Cardiac septum (tissue), 1 donor: Measurements from ENCODE around the gene RASGEF1C. TPM values are rescaled to one million over a fixed set of nuclear protein-coding genes. Genes with fewer than 3 reads are reported as not detected.

Source experiments
- DNase-seq: peaks from one replicate; pipeline ENCODE4 v3.0.0-alpha.2; 2020; ENCODE audit warnings: low spot score
- intact Hi-C: fragments of 100-400 bp; cut with DNase I; formaldehyde crosslinking; loops from one replicate; pipeline ENCODE4 v1.14.0; 2022
- total RNA-seq: library from RNA; stranded (reverse); fragmentation: NEBNext Ultra II Directional; extraction: Animal tissue kit (Norgen Biotek cat#: 25700); gene quantifications from one replicate; pipeline ENCODE4 v1.2.1, GENCODE V29; 2021
- donor health status: DM: no; HTN: no; CAD: no.

RASGEF1C gene
- total RNA-seq, 1 donor from 2014 or later = 0.40 TPM

DNA sequence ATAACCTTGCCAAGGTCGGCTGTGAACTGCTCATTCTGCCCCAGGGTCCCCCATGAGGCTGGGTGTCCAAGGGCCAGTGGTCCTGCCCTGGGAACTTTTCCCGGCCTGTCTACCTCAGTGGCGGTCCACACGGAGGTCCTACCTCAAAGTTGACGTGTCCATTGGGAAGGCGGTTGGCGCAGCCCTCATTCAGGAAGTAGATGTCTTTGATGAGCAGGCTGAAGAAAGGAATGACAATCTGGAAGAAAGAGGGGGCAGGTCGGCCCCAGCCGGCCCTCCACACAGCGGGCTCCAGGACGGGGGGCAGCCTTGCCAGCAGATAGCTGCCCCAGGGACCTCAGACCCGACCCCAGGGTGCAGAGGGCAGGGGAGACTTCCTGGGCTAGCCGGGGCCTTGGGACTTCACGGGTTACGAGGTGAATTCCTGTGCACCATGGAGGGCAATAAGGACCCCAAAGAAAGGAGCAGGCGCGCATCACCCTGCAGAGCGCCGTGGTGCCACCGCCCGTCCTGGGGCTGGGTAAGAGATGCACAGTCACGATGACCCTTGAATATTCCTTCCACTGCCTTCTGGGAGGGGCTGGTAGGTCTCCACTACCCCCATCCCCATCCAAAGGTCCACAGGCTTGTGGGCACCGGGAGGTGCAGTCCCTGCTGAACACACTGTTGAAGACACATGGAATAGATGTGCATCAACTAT, 94.6 kb downstream of the RASGEF1C start:
- peak; percentile 57 for DNase-seq

DNA sequence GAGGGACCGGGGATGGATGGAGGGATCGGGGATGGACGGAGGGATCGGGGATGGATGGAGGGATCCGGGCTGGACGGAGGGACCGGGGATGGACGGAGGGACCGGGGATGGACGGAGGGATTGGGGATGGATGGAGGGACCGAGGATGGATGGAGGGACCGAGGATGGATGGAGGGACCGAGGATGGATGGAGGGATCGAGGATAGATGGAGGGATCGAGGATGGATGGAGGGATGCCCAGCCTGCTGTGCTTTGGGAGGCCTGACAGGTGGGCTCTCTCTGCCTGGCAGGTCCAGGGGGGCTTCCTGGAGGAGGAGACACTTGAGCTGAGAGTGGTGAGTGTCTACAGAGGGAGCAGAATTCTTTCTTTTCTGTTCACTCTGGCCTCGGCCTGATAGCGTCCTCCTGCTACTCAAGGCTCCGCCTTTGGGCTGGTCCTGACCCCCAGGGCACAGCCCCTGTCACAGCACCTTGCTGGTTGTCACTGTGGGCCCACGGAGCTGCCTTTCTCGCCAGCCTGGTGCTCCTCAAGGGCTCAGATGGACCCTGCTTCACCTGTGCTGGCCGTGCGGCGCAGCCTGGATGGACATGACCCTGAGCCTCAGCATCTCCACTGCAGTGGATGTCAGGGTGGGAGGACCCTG, 95.2 kb downstream of the RASGEF1C start:
- DNase-seq = peak; percentile 35
- intact Hi-C loops = no loop called here

More for the DNA sequence above, 94.6 kb downstream of the RASGEF1C start:
- intact Hi-C loops = no loop called here

DNA sequence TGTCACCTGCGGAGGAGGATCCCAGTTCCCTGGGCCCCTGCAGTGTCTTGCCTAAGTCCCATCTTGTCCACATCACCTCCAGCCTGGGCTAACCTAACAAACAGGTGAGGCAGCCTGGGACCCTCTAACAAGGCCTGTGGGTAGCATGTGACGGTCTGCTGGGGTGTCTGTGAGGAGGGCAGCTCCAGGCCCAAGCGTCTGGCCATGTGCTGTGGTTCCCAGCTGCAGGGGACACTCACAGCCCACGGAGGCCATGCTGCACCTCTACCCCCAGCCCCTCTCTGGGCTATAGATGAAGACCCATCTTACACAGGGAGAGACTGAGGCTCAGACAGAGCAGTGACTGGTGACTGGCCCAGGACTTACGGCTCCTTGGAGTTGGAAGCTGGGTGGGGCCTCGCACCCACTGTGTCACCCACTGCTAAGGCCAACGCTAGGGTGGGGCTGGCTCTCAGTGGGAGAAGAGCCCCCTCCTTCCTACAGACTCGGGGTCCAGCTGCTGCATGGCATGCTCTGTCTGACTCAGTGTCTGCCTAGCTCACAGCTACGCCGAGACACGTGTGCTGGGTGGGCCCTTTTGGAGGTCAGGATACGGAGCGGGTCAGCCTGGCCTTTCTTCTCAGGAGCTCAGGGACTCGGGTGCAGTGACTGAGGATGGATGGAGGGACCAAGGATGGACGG, 96.7 kb downstream of the RASGEF1C start:
- DNase-seq = peak; percentile 51
- intact Hi-C loops = no loop called here

GRCh38 chr5:180111273-180112002, 97.6 kb downstream of the RASGEF1C start:
- DNase-seq = peak; percentile 19
- intact Hi-C loops = no loop called here

DNA sequence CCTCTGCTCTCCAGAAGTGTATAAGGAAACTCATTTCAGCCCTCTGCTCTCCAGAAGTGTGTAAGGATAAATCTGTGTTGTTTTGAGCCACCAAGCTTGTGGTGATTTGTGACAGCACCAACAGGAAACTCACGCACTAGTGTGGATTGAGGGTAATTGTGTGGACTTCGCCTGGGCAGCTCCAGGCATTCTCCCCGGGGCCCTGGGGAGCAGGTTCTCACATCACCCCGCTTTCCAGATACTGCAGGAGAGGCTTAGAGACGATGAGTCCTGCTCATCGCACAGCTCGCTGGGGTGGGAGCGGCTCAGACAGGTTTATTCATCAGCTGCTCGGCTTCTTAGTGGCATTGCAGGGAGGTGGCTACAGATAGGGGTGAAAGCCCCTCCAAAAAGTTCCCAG, 99.1 kb downstream of the RASGEF1C start:
- intact Hi-C loops = no loop called here
- DNase-seq = peak; percentile 12

DNA sequence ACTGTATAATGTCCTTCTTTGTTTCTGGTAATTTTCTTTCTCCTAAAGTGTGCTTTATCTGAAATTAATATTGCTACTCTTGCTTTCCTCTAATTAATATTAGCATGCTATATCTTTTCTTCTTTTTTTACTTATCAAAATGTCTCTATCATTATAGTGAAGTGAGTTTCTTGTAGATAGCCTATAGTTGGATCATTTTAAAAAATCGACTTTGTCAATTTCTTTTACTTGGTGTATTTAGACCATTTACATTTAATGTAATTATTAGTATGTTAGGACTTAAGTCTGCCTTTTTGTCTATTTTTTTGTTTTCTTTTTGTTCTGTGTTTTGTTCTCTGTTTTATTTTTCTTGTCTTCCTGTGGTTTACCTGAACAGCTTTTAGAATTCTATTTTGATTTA, 102.0 kb downstream of the RASGEF1C start:
- intact Hi-C loops = no loop called here
- DNase-seq = no peak

- intact Hi-C loops = no loop called here
- peak; percentile 26 for DNase-seq
Observed at GRCh38 chr5:180105827-180106312, 103.1 kb downstream of the RASGEF1C start.

DNA sequence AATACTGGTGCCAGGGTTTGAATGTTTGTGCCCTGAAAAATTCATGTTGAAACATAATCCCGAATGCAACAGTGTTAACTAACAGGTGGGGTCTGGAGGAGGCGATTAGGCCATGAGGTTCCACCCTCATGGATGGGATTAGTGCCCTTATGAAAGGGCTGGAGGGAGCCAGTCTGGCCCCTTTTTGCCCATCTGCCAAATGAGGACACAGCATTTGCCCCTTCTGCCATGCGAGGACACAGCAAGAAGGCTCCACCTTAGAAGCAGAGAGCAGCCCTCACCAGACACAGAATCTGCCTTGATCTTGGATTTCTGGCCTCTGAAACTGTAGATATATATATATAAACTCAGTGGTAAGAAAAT, 104.9 kb downstream of the RASGEF1C start:
- intact Hi-C loops = no loop called here
- no peak for DNase-seq

DNA sequence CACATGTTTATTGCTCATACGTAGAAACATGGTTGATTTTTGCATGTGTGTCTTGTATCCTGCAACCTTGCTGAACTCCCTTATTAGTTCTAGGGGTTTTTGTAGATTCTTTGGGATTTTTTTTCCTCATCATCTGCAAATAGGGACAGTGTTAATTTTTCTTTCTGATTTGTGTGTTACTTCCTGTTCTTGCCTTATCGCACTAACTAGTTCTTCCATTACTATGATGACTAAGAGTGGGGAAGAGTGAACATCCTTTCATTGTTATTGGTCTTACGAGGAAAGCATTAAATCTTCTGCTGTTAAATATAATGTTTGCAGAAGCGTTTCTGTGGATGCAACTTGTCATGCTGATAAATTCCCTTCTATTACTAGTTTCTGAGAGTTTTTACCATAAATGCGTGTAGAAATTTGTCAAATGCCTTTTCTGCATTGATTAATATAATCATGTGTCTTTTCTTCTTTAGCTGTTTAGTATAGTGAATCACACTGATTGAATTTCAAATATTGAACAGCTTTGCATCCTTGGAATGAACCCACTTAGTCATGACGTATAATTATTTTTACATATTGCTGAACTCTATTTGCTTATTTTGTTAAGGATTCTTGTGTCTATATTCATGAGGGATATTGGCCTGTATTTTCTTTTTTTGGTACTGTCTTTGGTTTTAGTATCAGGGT, 105.4 kb downstream of the RASGEF1C start:
- intact Hi-C loops = no loop called here
- DNase-seq = no peak

DNA sequence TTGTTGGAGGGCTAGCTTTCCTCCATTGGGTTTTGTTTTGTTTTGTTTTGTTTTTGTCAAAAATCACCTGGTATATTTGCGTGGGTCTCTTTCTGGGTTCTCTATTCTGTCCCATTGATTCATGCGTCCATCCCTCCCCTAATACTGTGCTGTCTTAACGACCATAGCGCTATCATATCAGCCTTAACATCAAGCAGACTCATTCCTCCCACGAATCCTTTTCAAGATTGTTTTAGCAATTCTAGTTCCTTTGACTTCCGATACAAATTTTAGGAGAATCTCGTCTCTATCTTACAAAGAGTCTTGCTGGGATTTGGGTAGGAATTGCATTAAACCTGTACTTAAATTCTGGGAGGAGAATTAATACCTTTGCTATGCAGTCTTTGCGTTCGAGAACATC, 106.4 kb downstream of the RASGEF1C start:
- no peak for DNase-seq
- intact Hi-C loops = no loop called here

- peak; percentile 69 for DNase-seq
- intact Hi-C loops = no loop called here
Observed at GRCh38 chr5:180101451-180102105, 107.4 kb downstream of the RASGEF1C start.

DNA sequence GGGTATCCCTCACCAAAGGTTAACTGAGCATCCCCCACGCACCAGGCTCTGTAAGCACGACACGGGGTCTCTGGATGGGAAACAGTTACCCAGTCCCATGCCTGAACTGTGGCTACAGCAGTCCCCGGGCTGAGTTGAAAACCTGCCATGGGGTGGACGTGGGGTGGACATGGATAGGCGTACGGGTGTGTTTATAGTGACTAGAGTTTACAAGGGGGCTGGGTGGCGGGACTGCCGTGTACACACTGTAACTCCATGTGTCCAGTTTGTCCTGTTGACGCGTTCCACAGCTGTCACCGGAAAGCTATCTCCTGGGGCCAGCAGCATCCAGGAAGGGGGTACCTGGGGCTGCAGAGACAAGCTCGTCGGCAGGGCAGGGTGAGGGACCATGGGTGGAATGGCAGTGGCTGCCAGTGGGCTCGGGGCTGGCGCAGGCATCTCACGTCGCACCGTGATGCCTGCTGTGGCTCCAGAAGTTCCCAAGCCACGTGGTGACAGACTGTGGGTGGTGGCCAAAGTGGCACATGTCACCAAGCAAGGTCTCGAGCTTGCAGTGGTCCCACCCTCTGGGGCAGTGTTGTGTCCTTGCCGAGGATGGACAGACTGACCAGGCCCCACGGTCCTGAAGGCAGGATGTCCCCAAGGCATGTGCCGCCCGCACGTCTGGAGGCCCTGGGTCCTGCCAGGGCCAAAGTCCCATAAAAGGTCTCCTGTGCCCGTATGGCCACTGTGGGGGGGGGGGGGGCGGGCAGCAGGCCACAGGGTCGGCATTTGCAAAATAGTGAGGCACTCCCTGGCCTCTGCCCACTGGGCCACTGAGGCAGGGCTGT, 108.2 kb downstream of the RASGEF1C start:
- peak; percentile 65 for DNase-seq
- intact Hi-C loops = no loop called here

DNA sequence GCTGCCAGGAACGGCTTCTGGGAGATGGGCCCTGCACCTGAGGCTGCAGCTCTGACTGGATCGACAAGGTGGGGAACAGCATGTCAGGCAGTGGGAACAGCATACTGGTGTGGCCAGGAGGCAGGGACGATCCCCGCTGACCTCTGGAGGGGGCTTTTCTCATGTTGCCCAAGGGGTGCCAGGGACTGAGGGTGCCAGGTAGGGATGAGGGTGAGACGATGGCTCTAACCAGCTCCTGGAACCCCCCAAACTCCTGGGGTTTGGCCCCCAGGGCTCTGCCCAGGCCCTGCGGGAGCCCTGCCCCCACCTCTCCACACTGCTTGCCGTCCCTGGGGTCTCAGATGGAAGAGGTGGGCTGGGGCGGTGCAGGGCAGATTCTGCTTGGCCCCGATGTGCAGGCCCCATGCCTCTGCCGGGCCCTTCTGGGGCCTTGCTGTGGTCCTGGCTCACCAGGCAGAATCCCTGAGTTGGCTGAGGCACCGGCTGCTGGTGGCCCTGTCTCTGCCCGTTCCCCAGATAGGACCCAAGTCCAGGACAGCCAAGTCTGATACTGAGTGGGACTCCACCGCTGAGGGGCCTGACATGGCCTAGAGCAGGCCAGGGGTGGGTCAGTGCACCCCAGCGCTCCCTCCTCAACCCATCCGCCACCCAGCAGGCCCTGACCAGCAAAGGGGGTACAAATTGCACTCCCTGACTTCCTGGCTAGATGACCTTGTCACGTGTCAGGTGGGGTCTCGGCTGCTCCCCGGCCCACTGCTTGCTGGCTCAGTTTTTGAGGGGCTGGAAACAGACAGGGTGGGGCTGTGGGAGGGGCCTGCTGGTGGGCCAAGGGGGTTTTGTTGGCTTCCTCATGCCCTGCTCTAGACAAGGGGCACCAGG, 109.0 kb downstream of the RASGEF1C start:
- intact Hi-C loops = loop anchor here (10.0 kb wide), 1 partner anchor 115 kb away; no protein-coding TSS in a partner anchor
- DNase-seq = peak; percentile 46

DNA sequence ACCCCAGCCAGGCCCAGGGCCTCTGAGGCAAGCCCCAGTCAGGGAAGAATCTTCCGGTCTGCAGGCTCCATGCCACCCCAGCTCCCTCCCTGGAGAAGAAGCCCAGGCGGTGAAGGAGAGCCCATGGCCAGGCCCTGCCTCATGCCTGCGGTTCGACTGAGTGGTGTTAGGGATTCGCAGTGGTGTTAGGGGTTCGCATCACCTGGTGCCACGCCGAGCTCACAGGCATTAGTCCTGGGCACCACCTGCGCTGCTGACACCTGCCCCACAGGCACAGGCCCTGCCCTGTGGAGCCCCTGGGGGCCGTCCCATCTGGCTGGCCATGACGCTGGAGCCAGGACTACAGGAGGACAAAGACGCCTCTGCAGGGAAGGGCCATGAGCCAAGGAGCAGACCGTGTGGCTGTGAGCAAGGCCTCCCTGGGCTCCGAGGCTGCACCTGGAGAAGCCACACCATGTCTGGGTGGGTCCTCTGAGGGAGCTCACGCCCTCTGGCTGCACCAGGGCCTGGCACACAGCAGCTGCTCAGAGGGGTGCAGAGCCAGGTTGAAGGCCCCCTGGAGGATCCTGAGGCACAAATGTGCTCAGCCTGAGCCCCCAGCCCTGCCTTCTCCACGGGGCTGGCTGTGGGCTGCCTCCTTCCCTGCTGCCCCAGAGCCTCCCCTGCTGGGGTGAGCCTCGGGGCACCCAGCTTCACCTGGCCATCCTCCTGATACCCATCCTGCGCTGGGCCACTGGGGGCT, 109.8 kb downstream of the RASGEF1C start:
- DNase-seq = peak; percentile 59
- intact Hi-C loops = loop anchor here (10.0 kb wide), 1 partner anchor 114 kb away; no protein-coding TSS in a partner anchor

GRCh38 chr5:180098526-180098925, 110.5 kb downstream of the RASGEF1C start:
- intact Hi-C loops = loop anchor here (10.0 kb wide), 1 partner anchor 114 kb away; no protein-coding TSS in a partner anchor
- peak; percentile 35 for DNase-seq

- DNase-seq = peak; percentile 35
- intact Hi-C loops = loop anchor here (10.0 kb wide), 1 partner anchor 113 kb away; no protein-coding TSS in a partner anchor
Observed at GRCh38 chr5:180097926-180098325, 111.1 kb downstream of the RASGEF1C start.
